Fibroblast of skin of abdomen (primary cell): ENCODE measurements around the gene NFYC. TPM values are rescaled to one million over a fixed set of nuclear protein-coding genes. Genes with fewer than 3 reads are reported as not detected.

Experiments
- DNase-seq: peaks from one replicate; pipeline ENCODE4 v3.0.0-alpha.2; 2013
- polyA plus RNA-seq, 2 experiments: library from polyadenylated mRNA; unstranded; fragments of 120-200 nt; gene quantifications; one replicate each; pipeline ENCODE4 v1.2.1, GENCODE V29; 2013; ENCODE audit not compliant: insufficient read length in 2 of 2

Gene NFYC
- polyA plus RNA-seq (2013, experiment 1 of 2; ENCODE audit: insufficient read length) = 33.6 TPM
- polyA plus RNA-seq (2013, experiment 2 of 2; ENCODE audit: insufficient read length) = 32.3 TPM

DNA sequence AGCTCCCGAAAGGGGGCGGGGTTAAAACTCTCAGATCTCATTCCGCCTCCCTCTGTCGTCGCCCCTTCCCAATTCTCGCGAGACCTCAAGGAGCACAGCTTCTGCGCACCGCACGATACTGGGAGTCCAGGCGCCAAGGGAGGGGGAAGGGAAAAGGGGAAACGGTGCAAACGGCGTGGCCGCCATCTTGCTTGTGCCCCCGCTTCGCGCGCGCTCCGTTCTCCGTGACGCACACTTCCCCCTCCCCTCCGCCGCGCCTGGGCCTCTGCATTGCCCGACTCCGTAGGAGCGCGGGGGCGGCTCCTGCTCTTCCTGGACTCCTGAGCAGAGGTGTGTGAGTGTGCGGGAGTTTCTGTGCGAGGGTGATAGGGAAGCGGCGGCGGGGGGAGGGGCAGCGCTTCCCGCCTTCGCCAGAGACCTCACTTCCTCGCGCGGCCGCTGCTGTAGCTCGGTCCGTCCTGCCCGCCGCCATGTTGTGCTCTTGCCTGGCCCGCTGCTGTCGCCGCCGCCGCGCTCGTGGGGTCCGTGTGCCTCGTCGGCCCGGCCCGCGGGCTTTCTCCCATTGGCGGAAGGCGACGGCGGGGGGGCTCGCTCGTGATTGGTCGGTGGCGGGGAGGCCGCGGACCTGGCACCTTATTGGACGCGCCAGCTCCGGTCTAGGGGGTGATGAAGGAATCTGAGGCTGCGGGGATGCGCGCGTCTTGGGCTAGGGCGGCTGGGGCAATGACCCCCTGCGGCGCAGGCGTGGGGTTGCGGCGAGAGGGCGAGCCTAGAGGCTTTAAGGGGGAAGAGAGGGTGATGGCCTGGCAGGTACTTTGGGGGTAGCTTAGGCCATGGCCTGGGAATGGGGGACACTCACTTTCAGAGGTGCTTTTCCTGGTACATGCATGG is at the start of gene NFYC:
Gene NFYC, plus strand, starts transcription at position 167 of the 891 bp plus-strand sequence. CDS start 47,140 bp downstream, outside the sequence.
- DNase-seq = peak; percentile 99

DNA sequence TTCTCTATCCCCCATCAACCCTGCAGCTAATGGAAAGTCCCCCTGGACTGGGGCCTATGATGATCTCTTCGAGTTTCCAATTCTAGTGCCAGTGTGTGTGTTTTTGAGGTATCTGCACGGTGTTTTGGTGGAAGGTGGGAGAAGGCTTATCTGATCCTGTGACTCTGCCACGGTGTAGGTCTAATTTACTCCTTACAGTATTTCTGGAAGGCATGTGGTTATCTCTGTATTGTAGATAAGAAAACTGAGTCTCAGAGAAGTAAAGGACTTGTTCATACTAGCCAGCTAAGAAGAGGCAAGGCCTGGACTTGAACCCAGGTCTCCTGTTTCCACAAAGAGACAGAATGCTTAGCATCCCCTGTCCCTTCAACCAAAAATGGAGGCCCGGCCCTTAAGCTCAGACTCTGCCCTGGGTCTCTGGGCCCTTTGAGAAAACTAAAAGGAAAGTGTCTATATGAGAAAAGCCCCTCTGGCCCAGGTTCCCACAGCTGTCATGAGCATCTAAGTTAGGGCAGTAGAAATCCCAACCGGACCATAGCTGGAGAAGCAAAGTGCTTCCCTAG is 46.3 kb upstream of the NFYC start:
- no peak for DNase-seq

DNA sequence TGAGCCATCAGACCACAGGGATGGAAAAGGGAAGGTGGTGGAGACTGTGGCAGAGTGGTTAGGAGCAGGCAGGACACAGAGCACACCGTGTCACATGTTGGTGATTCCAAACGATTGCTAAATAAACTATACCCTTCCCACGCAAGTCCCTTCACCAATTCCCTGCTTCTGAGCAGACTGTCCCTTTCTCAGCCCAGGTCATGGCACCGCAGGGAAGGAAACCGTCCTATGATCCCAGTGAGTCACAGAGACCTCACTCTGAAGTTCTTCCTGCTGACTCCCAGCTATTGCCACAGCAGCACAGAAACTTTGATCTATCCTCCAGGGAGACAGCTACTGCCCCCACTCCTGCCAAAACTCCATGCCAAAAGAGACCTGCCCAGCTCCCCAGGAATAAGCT is 45.2 kb upstream of the NFYC start:
- DNase-seq = no peak

GRCh38 chr1:40648200-40648599 is 43.3 kb upstream of the NFYC start:
- DNase-seq = no peak

GRCh38 chr1:40648928-40649591 is 42.4 kb upstream of the NFYC start:
- no peak for DNase-seq

GRCh38 chr1:40649592-40649930 is 41.9 kb upstream of the NFYC start:
- DNase-seq = no peak

GRCh38 chr1:40650075-40650474 is 41.4 kb upstream of the NFYC start:
- DNase-seq = no peak

GRCh38 chr1:40651138-40651857 is 40.2 kb upstream of the NFYC start:
- DNase-seq = no peak

DNA sequence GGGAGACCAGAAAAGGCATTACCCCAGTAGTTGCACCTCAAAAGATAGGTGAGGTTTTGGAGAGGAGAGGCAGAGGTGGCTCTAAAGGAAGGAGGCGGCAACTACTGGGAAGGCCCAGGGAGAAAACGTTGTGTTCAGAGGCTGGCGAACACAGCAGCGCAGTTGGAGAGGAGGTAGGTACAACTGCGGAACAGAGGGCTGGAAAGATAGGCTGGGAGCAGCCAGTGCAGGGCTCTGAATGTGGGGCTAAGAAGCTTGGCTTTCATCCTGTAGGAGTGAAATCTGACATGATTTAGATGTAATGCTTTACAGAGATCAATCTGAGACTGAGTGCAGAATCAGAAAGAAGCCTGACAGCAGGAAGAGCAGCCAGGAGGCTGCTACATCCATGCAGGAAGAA is 39.0 kb upstream of the NFYC start:
- no peak for DNase-seq

DNA sequence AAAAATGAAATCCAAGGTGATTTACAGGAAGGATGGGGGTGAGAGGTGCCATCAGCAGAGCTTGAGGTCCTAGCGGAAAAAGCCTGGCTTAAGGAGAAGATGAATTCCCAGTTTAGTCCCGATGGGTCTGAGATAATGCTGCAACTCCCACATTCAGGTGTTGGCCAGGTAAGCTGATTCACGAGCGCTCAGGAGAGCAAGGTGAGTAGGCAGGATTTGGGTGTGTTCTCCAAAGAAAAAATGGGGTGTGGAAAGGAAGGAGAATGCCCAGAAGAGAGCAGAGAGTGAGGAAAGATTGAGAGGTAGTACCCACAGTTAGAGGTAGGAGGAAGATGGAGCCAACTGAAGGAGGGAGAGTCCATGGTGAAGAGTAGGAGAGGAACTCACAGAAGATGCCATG is 38.5 kb upstream of the NFYC start:
- DNase-seq = no peak

GRCh38 chr1:40653851-40654537 is 37.5 kb upstream of the NFYC start:
- DNase-seq = no peak

DNA sequence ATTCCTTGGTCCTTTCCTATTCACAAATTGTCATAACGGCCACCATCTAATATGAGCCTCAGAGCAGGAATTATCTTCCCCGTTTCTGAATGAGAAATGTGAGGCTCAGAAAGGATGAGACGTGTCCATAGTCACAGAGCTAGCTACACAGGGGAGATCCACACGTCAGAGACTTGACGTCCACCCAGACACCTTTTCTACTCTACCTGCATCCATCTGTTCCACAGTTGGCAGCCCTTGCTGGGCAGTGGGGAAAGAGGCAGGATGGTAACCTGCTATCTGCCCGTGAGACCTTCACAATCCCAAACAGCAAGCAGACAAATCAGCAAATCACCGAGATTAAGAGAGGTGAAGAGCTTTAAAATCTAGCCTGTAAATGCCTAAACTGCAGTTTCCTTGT is 34.5 kb upstream of the NFYC start:
- DNase-seq = no peak

DNA sequence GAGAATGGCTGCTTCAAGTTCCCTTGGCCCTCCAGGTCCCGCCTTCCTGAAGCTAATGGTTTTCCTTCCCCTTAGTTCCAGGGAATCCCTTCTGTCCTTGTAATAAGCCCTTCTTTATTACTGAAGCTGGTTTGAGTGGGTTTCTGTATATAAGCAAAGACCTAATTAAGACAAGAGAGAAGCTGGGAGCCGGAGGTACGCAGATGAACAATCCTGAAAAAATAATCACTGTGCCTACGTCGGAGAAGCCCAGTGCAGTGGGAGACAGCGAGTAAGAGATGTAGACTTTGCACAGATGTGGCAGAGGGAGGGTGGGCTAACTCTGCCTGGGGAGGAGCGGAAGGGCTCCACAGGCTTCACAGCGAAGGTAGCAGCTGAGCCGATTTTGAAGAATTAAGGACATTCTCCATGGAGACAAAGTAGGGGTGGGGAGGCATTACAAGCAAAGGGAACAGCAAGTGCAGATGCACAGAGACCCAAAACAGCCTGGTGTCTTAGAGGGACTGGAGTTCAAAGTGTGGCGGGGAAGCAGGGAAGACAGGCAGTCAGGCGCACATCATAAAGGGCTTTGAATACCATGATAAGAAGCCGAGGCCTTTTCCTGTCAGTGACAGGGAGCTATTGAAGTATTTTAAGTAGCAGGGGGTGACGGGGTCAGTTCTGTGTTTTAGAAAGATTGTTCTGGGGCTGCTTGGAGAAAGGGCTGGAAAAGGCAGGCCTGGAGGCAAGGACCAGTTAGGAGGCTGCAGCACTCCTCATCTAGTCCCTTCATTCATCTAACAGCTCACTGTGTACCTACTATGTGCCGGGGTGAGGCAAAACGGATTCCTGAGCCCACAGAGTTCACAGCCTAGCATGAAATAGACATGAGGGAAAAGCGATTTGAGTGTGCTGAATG is 32.5 kb upstream of the NFYC start:
- DNase-seq = no peak

DNA sequence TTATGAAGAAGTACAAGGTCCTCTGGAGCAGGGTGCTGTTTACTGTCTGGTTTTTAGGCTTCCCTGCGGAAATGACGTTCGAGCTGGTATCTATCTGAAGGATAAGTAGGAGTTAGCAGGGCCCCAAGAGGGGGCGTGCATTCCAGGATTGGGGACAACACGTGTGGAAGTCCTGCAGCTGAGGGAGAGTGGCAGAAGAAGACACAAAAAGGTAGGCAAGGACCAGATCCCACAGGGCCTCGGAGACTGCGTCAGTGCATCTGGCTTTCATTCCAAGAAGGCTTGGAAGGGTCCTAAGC is 31.9 kb upstream of the NFYC start:
- no peak for DNase-seq

DNA sequence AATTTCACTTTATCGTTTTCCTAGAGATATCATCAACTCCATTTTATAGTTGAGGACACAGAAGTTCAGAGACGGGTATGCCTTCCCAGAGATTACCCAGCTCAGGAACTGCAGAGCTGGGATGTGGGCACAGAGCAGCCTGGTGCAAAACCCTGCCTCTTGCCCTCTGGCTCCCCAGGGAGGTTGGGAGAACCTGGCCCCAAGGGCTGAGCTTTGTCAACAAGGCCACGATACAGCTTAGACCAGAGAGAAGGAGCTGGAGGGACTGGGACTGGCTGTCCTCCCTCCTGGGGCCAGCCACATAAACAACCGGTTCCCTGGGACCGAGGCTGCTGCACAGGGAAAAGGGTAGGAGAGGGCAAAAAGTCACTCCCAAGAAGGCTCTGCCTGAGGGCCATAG is 29.8 kb upstream of the NFYC start:
- DNase-seq = no peak

DNA sequence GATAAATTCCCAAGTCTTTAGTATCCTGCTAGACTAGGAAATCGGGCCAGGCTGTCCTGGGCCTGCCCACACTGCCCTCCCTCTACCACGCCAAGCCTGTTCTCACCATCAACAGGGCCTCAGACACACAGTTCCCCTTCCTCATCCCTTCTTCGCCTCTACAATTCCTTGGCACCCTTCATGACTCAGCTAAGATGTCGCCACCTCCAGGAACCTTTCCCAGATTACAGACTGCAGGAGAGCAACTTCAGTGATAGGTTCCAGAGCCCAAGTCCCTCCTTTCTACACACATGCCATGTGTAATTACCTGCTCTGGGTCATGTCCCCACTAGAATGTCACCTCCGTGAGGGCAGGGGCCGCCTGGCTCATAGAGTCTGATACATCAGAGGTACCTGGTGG is 29.4 kb upstream of the NFYC start:
- DNase-seq = no peak

GRCh38 chr1:40662864-40663263 is 28.6 kb upstream of the NFYC start:
- no peak for DNase-seq

DNA sequence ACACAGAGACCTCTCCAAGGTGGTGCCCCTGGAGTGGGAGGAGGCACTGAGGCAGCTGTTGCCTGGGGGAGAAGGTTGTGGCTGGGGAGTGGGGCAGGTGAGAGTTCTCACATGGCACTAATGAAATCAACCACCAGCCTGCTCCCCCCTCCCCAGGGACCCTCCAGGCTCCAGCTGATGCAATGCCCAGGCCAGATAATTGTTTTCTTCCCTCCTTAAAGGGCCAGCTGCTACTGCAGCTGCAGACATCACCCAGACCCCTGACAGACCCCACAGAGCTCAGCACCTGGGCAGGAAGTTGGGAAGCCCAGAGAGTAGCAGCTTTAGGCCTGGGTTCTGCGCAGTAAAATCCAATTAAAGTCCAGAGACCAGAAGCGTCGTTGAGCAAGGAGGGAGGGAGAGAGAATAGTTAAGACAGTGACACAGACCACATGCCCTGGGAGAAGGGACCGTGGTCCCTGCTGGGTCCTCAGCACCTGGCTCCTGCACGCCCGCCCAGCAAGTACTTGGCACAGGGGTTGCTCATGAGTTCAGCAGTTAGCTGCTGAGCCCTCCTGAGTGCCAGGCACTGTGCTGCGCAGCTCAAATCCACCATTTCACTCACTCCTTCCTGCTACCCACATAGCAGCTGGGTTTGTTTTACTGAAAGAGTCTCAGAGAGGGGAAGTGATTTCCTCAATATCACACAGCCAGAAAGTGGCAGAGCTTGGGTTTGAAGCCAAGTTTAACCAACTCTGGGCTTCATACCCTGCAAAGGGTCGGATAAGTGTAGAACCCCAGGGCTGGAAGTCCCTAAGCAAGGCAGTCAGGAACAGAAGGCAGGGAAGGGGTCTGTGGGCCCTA is 28.0 kb upstream of the NFYC start:
- no peak for DNase-seq

DNA sequence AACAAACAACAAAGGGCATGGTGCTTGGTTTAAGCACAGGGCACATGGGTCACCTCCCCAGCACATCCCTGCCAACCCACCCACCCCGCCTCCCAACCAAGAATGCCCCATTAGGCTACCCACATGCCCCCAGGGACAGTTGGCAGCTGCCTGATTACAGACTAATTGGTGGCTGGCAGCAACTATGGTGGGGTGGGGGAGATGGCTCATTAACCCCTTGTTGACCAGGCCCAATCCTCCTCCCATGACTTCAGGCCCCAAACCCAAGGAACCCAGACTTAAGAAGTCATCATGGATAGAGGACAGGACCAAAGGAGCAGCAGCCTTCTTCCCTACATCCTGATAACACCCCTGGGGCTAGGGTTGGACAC is 27.4 kb upstream of the NFYC start:
- DNase-seq = no peak

GRCh38 chr1:40664791-40665190 is 26.7 kb upstream of the NFYC start:
- no peak for DNase-seq
